ELR (cell line): ENCODE results near the gene LARGE1.

Source experiments
- DNase-seq: peaks from one replicate; pipeline ENCODE4 v3.0.0-alpha.2; 2015; ENCODE audit warnings: low read depth

Gene LARGE1

DNA sequence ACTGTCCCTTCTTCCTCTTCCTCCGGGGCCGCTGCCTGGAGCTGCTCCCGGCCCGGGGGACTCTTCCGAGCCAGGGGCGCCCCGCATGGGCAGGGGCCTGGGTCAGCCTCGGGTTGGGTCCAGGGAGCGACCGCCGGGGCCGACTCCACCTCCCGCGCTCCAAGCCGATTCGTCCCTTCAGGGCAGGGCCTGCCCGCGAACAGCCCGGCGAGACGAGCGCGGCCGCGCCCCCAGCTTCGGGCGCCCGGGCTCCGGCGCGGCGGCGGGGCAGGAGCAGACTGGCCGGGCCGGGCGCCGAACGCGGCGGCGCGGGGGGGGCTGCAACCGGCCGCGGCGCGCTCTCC lies at the start of gene LARGE1:
LARGE1 (minus strand) TSS at position 280 of the 344 bp plus-strand sequence.
- no peak for DNase-seq

DNA sequence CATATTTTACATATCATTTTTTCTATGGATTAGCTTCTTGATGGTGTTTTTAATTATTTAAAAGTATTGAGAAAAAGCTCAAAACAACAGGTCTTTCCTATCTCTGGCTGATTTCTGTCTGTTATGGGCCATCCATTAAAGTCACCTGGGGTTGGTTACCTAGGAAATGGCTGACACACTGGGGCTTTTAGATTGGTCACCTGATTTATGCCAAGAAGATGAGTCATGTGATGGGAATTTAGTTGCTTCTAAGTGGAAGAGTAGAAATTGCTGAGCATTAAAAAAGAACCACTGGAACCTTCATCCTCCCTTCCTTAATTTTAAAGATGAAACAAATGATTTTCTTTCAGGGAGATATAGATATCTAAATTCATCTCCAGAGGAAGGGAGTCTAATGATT lies 48.8 kb upstream of the LARGE1 start:
- DNase-seq = no peak

DNA sequence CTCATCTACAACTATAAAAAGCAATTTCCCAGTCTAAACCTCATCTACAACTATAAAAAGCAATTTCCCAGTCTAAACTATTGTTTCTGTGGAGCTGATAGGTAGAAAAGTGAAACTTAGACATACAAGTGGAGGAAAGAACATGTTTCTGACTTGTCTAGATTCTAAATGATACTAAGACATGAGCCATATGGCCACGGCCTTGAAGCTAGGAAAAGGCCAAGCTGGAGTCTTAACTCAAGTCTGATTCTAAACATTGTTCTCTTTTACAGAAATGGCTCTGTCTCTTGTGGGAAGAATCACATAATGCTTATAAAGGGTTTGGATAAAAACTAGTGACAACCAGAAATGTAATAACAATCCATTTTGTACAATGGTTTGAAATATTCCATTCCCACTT lies 43.8 kb upstream of the LARGE1 start:
- DNase-seq = no peak

DNA sequence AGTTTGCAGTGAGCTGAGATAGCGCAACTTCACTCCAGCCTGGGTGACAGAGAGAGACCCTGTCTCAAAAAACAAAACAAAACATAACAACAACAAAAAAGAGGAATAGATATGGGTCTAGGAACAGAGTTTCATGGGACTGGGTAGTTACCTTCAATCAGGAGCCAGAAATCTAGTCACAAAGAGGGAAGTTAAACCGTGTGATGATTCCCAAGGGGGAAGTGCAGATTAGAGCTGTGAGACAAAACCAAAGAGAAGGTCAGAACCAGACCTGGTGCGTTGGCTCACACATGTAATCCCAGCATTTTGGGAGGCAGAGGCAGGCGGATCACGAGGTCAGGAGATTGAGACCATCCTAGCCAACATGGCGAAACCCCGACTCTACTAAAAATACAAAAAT lies 42.1 kb upstream of the LARGE1 start:
- no peak for DNase-seq

GRCh38 chr22:33958741-33959140 lies 38.5 kb upstream of the LARGE1 start:
- no peak for DNase-seq

DNA sequence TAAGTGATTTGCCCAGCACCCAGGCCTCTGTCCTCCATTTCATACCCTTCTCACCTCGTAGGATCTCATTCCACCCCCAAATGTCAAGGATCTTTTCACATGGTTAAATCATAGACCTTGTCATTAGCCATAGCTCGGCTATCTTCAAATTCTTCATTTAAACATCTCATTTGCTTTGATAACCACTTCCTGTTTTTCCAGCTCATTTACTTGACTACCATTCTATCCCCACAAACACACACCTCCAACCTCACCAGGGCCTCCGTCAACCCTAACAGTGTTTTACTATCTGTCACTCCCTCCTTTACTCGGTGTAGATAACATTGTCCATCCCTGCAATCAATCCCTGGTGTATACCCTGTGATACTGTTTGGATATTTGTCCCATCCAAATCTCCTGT lies 36.8 kb upstream of the LARGE1 start:
- no peak for DNase-seq

DNA sequence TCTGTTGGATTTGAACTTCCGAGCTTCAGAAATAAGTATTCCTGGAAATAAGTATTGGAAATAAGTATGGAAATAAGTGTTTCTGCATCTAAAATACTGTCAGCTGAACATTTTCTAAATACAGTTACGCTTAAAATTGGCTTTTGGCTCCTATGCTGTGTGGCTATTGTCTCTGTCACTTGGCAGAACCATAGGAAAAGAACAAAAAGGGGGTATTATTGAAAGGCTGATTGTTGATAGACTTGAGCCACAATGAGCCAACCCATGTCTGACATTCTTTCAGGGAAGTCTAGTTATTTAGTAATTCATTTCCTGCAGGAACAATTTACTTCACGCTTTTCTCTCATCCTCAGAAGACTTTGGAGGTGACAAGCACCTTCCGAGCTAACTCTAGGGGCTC lies 32.5 kb upstream of the LARGE1 start:
- DNase-seq = no peak

GRCh38 chr22:33940741-33941140 lies 20.5 kb upstream of the LARGE1 start:
- DNase-seq = no peak

DNA sequence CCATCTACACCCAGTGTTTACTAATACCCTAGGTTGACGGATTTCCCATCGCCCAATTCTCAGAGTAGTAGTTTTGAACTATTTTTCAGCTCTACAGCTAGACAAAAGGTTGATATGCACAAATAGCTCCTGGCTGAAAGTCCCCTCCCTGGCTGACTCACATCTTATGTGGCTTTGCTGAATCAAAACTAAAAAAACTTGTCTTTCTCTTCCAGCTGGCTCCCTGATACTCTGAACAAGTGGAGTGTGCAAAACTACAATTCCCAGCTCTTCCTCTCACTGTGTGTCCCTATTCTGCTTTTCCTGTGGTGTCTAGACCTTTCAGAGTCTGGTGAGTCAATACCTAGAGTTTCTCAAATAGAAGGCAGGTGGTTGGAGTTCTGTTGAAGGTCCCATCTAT lies 12.7 kb upstream of the LARGE1 start:
- DNase-seq = no peak

- no peak for DNase-seq
Observed at GRCh38 chr22:33931406-33931805, 11.1 kb upstream of the LARGE1 start.

DNA sequence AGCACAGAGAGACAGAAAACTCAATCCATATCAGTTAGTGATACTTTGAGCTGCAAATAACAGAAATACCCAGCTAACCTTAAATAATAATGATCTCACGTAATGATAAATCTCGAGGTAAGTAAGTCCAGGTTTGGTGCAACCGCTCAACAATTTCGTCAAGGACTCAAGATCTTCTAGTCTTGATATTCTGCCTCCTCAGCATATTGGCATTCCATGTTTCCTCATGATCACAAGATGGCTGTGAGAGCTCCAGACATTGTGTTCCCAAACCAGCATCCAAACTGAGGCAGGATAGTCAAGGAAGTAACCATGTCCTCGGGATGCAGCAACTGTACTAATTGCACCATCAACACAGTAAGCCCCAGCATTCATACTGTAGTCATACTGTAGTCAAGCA lies 7.5 kb upstream of the LARGE1 start:
- DNase-seq = no peak

DNA sequence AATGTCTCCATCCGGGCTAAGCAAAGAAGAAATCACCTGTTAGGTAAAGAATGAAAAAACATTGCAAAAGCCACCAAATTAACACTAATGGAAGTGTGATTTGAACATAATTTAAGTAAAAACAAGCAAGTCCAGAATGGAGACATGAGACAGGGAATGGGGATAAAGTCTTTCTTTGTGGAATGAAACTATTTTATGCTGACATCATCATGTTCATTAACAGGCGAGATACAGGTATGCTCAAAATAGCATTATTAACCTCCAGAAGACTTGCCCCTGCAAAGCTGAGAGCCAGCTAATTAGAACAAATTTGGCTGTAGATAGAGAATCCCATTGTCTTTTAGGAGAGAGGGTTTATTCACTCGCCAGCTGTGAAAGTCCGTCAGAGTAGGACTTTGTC lies 4.9 kb upstream of the LARGE1 start:
- DNase-seq = no peak

- DNase-seq = peak; percentile 33
Observed at GRCh38 chr22:33923660-33924246, 3.5 kb upstream of the LARGE1 start.

GRCh38 chr22:33923033-33923432 lies 2.8 kb upstream of the LARGE1 start:
- no peak for DNase-seq

DNA sequence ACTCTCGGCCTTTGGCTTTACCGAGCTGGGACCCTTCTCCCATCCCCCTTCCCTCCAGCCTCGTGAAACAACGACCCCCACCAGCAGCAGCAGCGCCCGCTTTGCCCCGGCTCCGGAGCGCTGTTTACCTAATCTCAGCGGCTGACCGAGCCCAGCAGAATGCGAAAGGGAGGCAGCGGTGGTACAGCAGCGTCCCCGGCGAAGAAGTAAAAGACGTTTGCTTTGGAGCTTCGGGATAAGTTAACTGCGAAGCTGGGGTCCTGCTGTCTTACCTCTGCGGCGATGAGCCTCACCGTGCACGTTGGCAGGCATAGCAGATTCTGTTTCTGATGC lies 2.0 kb upstream of the LARGE1 start:
- DNase-seq = no peak

DNA sequence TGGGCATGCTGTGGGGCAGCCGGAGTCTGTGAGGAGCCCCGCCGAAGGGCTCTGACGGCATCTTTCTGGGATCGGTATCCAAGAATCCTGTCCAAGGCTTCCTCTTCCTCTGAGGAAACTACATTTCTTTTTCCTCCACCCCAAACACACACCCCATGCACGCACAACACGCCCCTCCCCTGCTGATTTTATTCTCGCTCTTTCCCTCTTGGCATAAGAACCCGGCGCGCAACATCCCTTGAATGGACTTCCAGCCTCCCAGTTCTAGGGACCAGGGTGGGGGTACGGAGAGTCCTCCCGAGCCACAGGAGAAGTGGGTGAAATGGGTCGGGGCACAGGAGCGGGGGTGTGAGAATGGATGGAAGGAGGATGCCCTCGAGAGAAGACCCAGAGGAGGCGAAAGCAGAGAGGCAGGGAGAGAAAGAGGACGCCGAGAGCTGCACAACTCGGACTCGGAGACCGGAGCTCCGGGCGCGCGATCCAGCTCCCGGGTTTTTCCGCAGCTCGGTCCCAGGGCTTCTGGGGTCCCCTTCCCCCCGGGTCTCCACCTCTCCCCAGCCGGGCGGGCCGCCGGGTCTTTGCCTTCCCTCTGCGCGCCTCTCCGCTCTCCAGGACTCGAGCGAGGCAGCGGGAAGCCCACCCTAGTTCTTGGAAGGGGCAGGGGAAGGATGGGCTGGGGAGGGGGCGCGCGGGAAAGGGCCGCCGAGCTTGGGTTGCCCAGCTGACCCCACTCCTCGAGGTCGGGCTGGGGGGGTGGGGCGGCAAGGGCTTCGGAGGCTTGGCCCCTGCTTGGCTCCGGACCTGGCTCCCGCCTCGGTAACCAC lies 1.5 kb upstream of the LARGE1 start:
- no peak for DNase-seq

GRCh38 chr22:33920927-33921524 lies 750 bp upstream of the LARGE1 start:
- DNase-seq = peak; percentile 32

GRCh38 chr22:33919391-33920196 lies 682 bp downstream of the LARGE1 start:
- no peak for DNase-seq

DNA sequence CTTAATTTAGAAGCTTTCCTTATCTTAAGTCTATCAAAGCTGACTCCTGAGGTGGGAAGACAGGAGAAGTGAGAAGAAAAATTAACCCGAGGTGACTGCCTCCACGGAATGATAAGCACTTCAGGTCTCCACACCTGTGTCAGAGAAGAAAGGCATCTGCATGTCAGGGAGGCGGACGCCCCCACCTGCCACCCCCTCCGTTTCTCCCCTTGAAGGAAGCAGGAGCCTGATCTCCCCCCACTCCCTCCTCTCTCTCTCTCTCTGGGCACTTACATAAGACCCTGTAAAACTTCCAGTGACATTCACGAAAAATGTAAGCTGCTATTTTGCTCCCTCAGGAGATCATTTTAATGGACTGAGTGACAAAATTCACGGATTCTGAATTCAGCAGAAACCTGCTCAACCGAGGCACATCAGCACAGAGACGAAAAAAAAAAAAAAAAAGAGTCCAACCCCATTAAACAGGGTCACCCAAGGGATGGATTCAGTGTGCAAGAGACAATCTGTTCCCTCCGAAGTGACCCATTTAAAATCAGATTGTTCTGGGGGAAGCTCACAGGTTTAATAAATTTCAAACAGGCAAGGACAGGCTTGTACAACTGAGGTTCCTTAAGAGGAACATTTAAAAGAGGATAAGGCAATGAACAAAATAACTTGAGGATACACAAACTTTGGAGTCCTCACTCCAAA lies 1.5 kb downstream of the LARGE1 start:
- DNase-seq = no peak

- DNase-seq = no peak
Observed at GRCh38 chr22:33917744-33918406, 2.4 kb downstream of the LARGE1 start.

DNA sequence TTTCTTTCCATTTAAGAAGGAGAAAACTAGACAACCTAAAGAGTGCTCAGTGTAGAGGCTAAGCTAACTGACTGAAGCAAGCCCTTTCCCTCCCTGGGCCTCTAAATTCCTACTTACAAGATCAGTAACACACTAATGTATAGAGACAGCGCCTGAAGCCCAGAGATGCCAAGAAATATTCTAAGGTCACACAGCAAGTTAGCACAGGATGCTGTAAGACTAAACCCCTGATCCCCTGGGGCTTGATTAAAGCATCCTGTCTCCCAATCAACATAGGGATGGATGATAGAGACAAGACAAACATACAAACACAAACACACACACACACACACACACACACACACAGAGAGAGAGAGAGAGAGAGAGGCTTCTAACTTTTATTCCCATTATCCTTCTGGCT lies 5.6 kb downstream of the LARGE1 start:
- no peak for DNase-seq

GRCh38 chr22:33914131-33914530 lies 6.1 kb downstream of the LARGE1 start:
- no peak for DNase-seq
